HuH-7 (cell line): ENCODE measurements around the gene TPCN1.

Experiments
- DNase-seq: peaks from one replicate; pipeline ENCODE4 v3.0.0; 2011; ENCODE audit warnings: low spot score

Gene TPCN1

GRCh38 chr12:113221181-113221996 is at the start of gene TPCN1:
Gene TPCN1 (plus strand): TSS chr12:113221464. CDS start chr12:113226853, 5,389 bp downstream.
- peak; percentile 95 for DNase-seq

- DNase-seq: no peak
These were observed 49.7 kb upstream of the TPCN1 start for GRCh38 chr12:113171543-113171942.

- no peak for DNase-seq
These were observed 49.1 kb upstream of the TPCN1 start for GRCh38 chr12:113172185-113172584.

GRCh38 chr12:113173081-113173698 is 48.1 kb upstream of the TPCN1 start:
- DNase-seq: no peak

- DNase-seq: peak; percentile 88
These were observed 46.5 kb upstream of the TPCN1 start for GRCh38 chr12:113174461-113175384.

- DNase-seq: no peak
These were observed 42.2 kb upstream of the TPCN1 start for GRCh38 chr12:113179023-113179422.

- DNase-seq: no peak
These were observed 40.9 kb upstream of the TPCN1 start for GRCh38 chr12:113180333-113180732.

GRCh38 chr12:113181975-113182374 is 39.3 kb upstream of the TPCN1 start:
- DNase-seq: no peak

- no peak for DNase-seq
These were observed 38.2 kb upstream of the TPCN1 start for GRCh38 chr12:113183030-113183589.

GRCh38 chr12:113184098-113184899 is 37.0 kb upstream of the TPCN1 start:
- DNase-seq: no peak

- peak; percentile 97 for DNase-seq
These were observed 36.4 kb upstream of the TPCN1 start for GRCh38 chr12:113184900-113185179.

- peak; percentile 88 for DNase-seq
These were observed 35.9 kb upstream of the TPCN1 start, which contains the start of the genes DDX54 and RITA1 for GRCh38 chr12:113185180-113186032. Gene DDX54 (minus strand): TSS chr12:113185478. CDS start chr12:113185451, 27 bp downstream. Gene RITA1 (plus strand): TSS chr12:113185721. CDS start chr12:113186747, 1,026 bp downstream.

- no peak for DNase-seq
These were observed 35.3 kb upstream of the TPCN1 start for GRCh38 chr12:113186033-113186365.

GRCh38 chr12:113186666-113187325 is 34.5 kb upstream of the TPCN1 start:
- DNase-seq: no peak

GRCh38 chr12:113189361-113189760 is 31.9 kb upstream of the TPCN1 start:
- DNase-seq: no peak

- DNase-seq: peak; percentile 52
These were observed 30.5 kb upstream of the TPCN1 start for GRCh38 chr12:113190761-113191160.

- DNase-seq: no peak
These were observed 30.0 kb upstream of the TPCN1 start for GRCh38 chr12:113191227-113191626.

GRCh38 chr12:113194971-113195391 is 26.3 kb upstream of the TPCN1 start:
- DNase-seq: no peak

- DNase-seq: no peak
These were observed 25.7 kb upstream of the TPCN1 start for GRCh38 chr12:113195598-113195997.

GRCh38 chr12:113196582-113196981 is 24.7 kb upstream of the TPCN1 start:
- no peak for DNase-seq
